ENCODE results near the gene MEIS3.
"Not testable (repeated sequence)": the region's sequence is repeated elsewhere in the genome, so short reads cannot be mapped to it uniquely, and the experiment has no call there.

MEIS3 gene

GRCh38 chr19:47415953-47416642 is 3.2 kb downstream of the MEIS3 start:
- DNase-seq (ENCODE audit: low read depth), result no peak

GRCh38 chr19:47414469-47414868 is 4.9 kb downstream of the MEIS3 start:
- DNase-seq (ENCODE audit: low read depth), result no peak

GRCh38 chr19:47413941-47414340 is 5.4 kb downstream of the MEIS3 start:
- no peak for DNase-seq (ENCODE audit: low read depth)

- DNase-seq (ENCODE audit: low read depth), result not testable (repeated sequence)
Measured at GRCh38 chr19:47411696-47412095, 7.6 kb downstream of the MEIS3 start.

- DNase-seq (ENCODE audit: low read depth), result no peak
Measured at GRCh38 chr19:47411101-47411500, 8.2 kb downstream of the MEIS3 start.

GRCh38 chr19:47408156-47408938 is 11.0 kb downstream of the MEIS3 start:
- DNase-seq (ENCODE audit: low read depth), result no peak

- no peak for DNase-seq (ENCODE audit: low read depth)
Measured at GRCh38 chr19:47407417-47407774, 11.9 kb downstream of the MEIS3 start.

GRCh38 chr19:47406711-47407416 is 12.5 kb downstream of the MEIS3 start:
- no peak for DNase-seq (ENCODE audit: low read depth)

- DNase-seq (ENCODE audit: low read depth), result no peak
Measured at GRCh38 chr19:47405854-47406417, 13.4 kb downstream of the MEIS3 start.

GRCh38 chr19:47405197-47405550 is 14.2 kb downstream of the MEIS3 start:
- DNase-seq (ENCODE audit: low read depth), result no peak

- no peak for DNase-seq (ENCODE audit: low read depth)
Measured at GRCh38 chr19:47404334-47405196, 14.8 kb downstream of the MEIS3 start.

- no peak for DNase-seq (ENCODE audit: low read depth)
Measured at GRCh38 chr19:47402504-47402903, 16.8 kb downstream of the MEIS3 start.

- no peak for DNase-seq (ENCODE audit: low read depth)
Measured at GRCh38 chr19:47398707-47399597, 20.4 kb downstream of the MEIS3 start.

- no peak for DNase-seq (ENCODE audit: low read depth)
Measured at GRCh38 chr19:47391510-47392223, 27.7 kb downstream of the MEIS3 start.

- DNase-seq (ENCODE audit: low read depth), result no peak
Measured at GRCh38 chr19:47390533-47391488, 28.5 kb downstream of the MEIS3 start.

- DNase-seq (ENCODE audit: low read depth), result no peak
Measured at GRCh38 chr19:47389150-47389556, 30.2 kb downstream of the MEIS3 start.

- not testable (repeated sequence) for DNase-seq (ENCODE audit: low read depth)
Measured at GRCh38 chr19:47388721-47389120, 30.6 kb downstream of the MEIS3 start.

- not testable (repeated sequence) for DNase-seq (ENCODE audit: low read depth)
Measured at GRCh38 chr19:47387623-47388022, 31.7 kb downstream of the MEIS3 start.

GRCh38 chr19:47386582-47386981 is 32.7 kb downstream of the MEIS3 start:
- not testable (repeated sequence) for DNase-seq (ENCODE audit: low read depth)

Data from non-pigmented ciliary epithelial cell (primary cell).